GM20000 (cell line): Measurements from ENCODE around the gene OSBPL6.

Experiments used
- DNase-seq: peaks from one replicate; pipeline ENCODE4 v3.0.0; 2012; ENCODE audit warnings: low spot score
- TF ChIP-seq, protein P1 (sequence below): IDR thresholded peaks from 2 replicates; pipeline ENCODE4 v1.5.1; 2012; ENCODE audit warnings: mild to moderate bottlenecking, control low read depth; ENCODE audit errors: extremely low read depth, missing control alignments

OSBPL6 gene

DNA sequence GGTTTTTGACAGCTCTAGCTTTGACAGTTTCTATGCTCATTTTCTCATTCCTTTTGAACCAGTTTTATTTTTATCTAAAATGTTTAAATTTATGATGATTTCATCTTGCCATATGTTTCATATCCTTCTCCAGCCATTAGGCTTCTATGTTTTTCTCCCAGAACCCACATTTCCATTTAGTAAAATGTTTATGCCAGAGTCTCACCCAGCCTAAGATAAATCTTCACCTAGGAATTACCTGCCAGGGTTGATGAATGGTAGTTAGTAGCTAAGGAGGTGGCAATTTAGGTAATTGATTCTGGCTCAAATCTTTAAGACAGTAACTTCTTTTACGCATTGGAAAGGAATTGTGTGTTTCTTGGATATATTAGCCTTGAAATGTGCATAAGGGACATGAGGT, 173.0 kb downstream of the OSBPL6 start:
- no peak for DNase-seq
- TF ChIP-seq, protein P1, sequence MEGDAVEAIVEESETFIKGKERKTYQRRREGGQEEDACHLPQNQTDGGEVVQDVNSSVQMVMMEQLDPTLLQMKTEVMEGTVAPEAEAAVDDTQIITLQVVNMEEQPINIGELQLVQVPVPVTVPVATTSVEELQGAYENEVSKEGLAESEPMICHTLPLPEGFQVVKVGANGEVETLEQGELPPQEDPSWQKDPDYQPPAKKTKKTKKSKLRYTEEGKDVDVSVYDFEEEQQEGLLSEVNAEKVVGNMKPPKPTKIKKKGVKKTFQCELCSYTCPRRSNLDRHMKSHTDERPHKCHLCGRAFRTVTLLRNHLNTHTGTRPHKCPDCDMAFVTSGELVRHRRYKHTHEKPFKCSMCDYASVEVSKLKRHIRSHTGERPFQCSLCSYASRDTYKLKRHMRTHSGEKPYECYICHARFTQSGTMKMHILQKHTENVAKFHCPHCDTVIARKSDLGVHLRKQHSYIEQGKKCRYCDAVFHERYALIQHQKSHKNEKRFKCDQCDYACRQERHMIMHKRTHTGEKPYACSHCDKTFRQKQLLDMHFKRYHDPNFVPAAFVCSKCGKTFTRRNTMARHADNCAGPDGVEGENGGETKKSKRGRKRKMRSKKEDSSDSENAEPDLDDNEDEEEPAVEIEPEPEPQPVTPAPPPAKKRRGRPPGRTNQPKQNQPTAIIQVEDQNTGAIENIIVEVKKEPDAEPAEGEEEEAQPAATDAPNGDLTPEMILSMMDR = no peak

DNA sequence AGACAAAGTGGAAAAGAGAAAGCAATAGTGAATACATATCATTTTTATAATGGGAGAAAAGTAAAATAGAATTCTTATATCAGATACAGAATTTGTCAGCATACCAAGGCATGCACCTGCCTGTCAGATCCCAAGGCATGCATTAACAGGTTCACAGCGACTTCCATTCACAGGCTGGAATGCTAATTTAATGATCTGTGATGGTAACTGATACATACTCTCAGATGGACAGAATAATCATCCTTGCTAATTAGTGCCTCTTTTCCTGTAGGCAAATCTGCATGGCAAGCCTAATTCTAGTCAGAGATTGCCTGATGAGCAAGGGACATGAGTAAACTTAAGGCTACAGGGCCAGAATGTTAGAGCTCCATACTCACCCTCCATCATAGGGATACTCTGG, 180.6 kb downstream of the OSBPL6 start:
- no peak for DNase-seq
- TF ChIP-seq, protein P1 = no peak

DNA sequence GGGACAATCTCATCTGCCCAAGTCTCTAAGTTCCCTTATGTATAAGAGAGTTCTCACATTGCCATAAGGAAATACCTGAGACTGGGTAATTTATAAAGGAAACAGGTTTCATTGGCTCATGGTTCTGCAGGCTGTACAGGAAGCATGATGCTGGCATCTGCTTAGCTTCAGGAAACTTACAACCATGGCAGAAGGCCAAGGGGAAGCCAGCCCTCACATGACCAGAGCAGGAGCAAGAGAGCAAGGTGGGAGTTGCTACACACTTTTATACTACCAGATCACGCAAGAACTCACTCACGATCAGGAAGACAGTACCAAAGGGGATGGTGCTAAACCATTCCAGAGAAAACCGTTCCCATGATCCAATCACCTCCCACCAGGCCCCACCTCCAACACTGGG, 182.7 kb downstream of the OSBPL6 start:
- no peak for DNase-seq
- TF ChIP-seq, protein P1 = no peak

DNA sequence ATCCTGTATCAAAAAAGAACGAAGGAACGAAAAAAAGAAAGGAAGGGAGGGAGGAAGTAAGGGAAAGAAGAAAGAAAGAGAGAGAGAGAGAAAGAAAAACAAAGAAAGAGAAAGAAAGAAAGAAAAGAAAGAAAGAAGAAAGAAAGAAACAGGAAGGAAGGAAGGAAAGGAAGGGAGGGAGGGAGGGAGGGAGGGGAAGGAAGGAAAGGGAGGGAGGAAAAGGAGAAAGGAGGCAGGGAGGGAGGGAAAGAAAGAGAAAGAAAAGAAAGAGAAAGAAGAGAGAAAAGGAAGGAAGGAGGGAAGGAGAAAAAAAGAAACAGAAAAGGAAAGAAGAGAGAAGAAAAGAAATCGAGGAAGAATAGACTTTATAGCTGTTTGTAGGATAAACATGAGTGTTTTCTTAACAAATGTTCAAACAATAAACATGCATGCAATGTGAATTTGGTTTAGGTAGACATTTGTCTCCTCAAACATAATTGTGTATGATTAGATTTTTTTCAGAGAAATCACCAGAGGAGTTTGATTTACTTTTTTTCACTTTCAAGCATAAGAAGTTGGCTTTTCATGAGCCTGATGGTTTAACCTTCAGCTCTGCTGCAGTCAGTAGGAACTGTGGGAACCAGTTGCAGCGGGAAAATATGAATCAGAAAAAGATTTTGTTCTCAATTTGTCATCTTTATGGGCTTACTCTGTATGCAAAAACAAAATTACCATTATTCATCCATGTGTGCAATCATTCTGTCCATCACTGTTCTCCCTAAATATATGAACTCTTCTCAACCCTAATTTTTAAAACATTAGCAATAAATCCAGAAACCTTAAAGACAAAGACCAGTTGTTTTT, 185.1 kb downstream of the OSBPL6 start:
- TF ChIP-seq, protein P1 = no peak
- DNase-seq = no peak

DNA sequence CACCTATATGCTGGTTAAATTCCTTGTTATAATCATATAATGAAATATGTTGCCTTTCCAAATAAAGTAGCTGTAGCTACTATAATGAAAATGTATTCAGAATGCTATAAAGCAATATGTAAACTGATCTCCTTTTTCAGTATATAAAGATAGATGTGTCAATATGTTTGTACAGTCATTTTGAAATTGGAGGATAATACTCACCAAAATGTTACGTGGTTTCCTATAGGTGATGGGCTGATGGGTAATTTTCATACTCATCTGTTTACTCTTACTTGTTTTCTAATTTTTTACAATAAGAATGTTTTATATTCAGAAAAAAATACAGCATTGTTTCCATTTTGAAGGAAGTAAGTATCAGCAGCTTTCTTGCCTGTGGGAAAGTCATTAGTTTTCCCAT, 186.5 kb downstream of the OSBPL6 start:
- TF ChIP-seq, protein P1 = no peak

DNA sequence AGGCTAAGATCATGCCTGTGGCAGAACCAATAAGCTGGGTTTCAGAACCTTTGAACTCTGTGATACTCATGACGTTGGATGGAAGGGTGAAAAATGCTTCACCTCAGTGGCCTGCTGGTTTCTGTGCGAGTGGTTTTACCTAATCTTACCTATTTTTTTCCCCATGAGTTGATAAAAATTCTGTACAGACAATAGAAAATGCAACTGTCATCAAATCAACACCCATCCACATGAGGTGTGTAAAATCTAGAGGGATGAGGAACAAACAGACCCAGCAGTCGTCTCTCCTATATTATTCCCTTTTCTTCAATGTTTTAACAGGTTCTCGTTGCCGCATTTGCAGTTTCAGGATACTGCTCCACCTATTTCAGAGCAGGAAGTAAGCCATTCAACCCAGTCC, 189.4 kb downstream of the OSBPL6 start:
- DNase-seq = no peak
- TF ChIP-seq, protein P1 = no peak

More for the DNA sequence above, 186.5 kb downstream of the OSBPL6 start:
- no peak for DNase-seq

DNA sequence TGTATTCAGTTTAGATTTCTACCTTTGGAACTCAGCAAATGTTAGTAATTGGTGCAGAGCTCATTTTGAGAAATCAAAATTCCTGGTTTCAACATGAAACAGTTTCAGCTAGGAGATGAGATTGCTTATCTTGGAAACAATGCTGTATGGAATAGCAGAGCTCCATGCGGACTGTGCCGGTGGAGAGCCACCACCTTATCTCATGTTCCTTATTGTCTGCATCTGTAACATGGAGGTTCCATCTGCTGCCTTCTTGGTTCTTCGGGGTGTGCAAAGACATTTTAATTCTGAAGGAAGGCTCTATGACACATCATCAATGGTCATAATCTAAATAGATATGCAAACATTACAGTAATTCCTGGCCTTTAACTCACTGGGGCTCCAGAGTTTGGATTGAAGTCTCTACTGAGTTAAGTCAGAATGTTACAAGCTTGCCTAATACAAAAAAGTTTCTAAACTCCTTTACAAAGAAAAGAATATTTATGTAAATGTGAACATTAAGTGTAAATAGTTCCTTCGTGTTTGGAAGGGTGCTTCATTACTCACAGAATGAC, 191.4 kb downstream of the OSBPL6 start:
- no peak for DNase-seq
- TF ChIP-seq, protein P1 = no peak
